IPS DF 4.7 (cell line): ENCODE measurements around the gene CXCL12.

Experiments used
- DNase-seq: peaks from one replicate; pipeline ENCODE4 v3.0.0-alpha.2; 2013; ENCODE audit warnings: low spot score; ENCODE audit errors: extremely low read depth

The CXCL12 gene

DNA sequence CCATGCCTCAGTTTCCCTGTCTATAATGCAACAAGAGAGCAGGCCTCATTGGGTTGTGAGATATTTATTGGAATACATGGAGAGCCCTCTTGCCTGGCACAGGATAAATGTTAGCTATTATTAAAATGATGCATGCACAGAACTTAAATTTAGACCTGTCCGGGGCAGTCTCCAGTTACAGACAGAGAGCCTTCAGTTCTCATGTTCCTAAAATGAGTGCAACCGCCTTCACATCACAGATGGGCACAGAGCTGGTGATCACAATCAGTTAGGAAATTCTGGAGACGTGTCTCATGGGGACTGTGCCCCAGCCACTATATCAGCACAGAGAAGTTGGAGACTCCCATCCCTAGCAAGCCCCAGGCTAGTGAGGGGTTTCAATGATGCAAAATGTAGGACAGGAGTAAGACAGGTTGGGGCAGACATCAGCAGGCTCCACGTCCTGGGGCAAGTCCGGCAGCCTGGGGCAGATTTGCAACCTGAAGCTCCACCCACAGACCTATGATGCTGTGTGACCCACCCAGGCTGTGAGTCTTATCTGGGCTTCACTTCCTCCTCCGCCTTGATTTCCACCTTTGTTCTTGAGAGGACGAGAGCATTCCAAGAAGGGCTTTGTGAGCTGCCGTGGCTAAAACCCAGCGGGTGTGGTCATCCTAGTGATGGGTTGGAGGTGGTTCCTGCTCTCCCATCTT, 49.4 kb downstream of the CXCL12 start:
- DNase-seq = no peak

- DNase-seq = no peak
Measured at GRCh38 chr10:44334621-44335184, 50.2 kb downstream of the CXCL12 start.

DNA sequence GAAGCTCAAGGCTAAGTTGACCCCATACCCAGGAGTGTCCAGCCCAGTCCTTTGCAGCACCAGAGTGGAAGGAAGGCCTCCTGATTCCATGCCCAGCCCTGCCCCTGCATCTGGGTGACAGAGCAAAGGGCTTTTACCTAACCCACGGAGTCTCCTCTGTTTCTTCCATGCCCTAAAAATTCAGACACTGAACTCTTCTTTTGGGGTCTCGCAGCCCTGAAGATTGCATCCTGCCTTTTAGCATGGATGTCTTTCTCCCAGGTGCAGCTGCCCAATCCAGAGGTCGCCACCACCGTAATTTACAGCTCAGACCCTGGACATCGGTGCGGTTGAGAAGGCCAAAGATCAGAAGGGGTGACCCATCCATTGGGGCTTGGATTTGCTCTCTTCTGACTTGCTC, 50.8 kb downstream of the CXCL12 start:
- no peak for DNase-seq

GRCh38 chr10:44333511-44333910, 51.4 kb downstream of the CXCL12 start:
- DNase-seq = no peak

DNA sequence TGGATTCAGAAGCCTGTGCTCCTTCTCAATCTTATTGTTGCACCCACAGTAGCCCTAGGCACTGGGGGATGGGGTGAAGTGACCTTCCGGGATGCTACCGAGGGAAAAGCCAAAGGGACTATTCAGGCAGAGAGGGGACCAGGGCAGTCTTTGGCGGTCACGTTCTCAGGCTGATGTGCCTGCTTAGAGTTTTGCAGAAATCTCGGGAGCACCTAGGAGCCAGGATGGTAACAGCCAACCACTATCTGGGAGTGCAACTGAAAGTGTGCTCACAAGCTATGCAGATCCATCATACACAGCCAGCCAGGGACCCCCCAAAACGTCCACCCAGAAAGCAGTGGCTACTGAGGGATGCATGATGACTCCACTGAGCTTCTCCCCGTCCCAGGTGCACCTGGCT, 52.4 kb downstream of the CXCL12 start:
- no peak for DNase-seq

- no peak for DNase-seq
Measured at GRCh38 chr10:44330431-44330830, 54.5 kb downstream of the CXCL12 start.

GRCh38 chr10:44327461-44327860, 57.4 kb downstream of the CXCL12 start:
- DNase-seq = no peak
